Measurements from ENCODE around the gene STMN3.

DNA sequence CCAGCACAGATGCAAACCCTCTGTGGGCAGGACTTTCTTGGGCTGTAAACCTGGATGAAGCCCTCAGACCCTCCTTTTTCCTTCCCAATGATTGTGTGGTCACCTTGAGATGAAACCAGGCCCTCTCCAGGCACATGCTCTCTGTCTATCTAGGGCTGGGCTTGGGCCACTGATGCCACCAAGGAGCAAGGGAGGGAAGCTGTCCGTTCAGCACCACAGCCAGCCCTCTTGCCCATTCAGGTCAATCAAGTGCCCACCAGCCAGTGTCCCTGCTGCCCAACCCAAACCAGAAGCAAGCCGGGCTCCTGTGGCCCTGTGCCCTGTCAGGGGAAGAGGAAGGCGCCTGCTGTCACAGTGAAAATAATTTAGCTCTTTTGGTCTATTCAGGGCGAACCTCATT lies 8.0 kb downstream of the STMN3 start:
- TF ChIP-seq CTCF (IDR thresholded peaks at IDR 0.05) (no peak), POLR2AphosphoS5 (IDR thresholded peaks at IDR 0.05) (no peak)

Data from sigmoid colon (tissue), 4 donors.